Astrocyte (in vitro differentiated cells and primary cell): ENCODE data around the gene SETD6. TPM values are rescaled to one million over a fixed set of nuclear protein-coding genes. Genes with fewer than 3 reads are reported as not detected.

Source experiments
- DNase-seq: peaks from one replicate; pipeline ENCODE4 v3.0.0-alpha.2; 2010; ENCODE audit warnings: low read depth
- FAIRE-seq: peaks from 2 replicates; lab custom pipeline; 2011; peaks lifted over from hg19 to GRCh38; lab: Jason Lieb, UNC
- H2AFZ ChIP-seq: 2 replicates; pipeline ENCODE4 v1.6.0; 2012; ENCODE audit warnings: low read depth, low read length, inconsistent platforms
- H3K27ac ChIP-seq: 2 replicates; pipeline ENCODE4 v1.5.1; 2011; ENCODE audit warnings: low read depth, low read length, inconsistent platforms
- H3K27me3 ChIP-seq: 2 replicates; pipeline ENCODE4 v1.6.0; 2011; ENCODE audit warnings: low read length, inconsistent platforms; ENCODE audit not compliant: insufficient read depth
- H3K36me3 ChIP-seq: 2 replicates; pipeline ENCODE4 v1.5.1; 2011; ENCODE audit warnings: low read length, inconsistent platforms; ENCODE audit not compliant: insufficient read depth
- H3K4me1 ChIP-seq: 2 replicates; pipeline ENCODE4 v1.5.1; 2011; ENCODE audit warnings: low read length, inconsistent platforms; ENCODE audit not compliant: insufficient read depth
- H3K4me2 ChIP-seq: 2 replicates; pipeline ENCODE4 v1.6.0; 2012; ENCODE audit warnings: low read length, inconsistent platforms
- H3K4me3 ChIP-seq: 2 replicates; pipeline ENCODE4 v1.5.1; 2011; ENCODE audit warnings: low read depth, mild to moderate bottlenecking, low read length, inconsistent platforms; ENCODE audit not compliant: insufficient read depth
- H3K79me2 ChIP-seq: 2 replicates; pipeline ENCODE4 v1.6.0; 2012; ENCODE audit warnings: mild to moderate bottlenecking, low read length, inconsistent platforms; ENCODE audit not compliant: insufficient read depth
- H3K9ac ChIP-seq: 2 replicates; pipeline ENCODE4 v1.6.0; 2012; ENCODE audit warnings: mild to moderate bottlenecking, low read length, inconsistent platforms
- H3K9me3 ChIP-seq: 2 replicates; pipeline ENCODE4 v1.5.1; 2012; ENCODE audit warnings: low read depth, mild to moderate bottlenecking, low read length, inconsistent platforms; ENCODE audit not compliant: insufficient read depth
- H4K20me1 ChIP-seq: 2 replicates; pipeline ENCODE4 v1.6.0; 2012; ENCODE audit warnings: low read length, inconsistent platforms; ENCODE audit not compliant: insufficient read depth
- H3K27ac Mint-ChIP-seq: one replicate; pipeline ENCODE4 v1.8.0; 2021; ENCODE audit warnings: mild to moderate bottlenecking, mixed read lengths; ENCODE audit not compliant: unreplicated experiment
- H3K27me3 Mint-ChIP-seq: one replicate; pipeline ENCODE4 v1.8.0; 2021; ENCODE audit warnings: low read depth, mixed read lengths; ENCODE audit not compliant: unreplicated experiment
- H3K36me3 Mint-ChIP-seq: one replicate; pipeline ENCODE4 v1.8.0; 2021; ENCODE audit warnings: low read depth, mixed read lengths; ENCODE audit not compliant: unreplicated experiment
- H3K4me1 Mint-ChIP-seq: one replicate; pipeline ENCODE4 v1.8.0; 2021; ENCODE audit warnings: low read depth, mixed read lengths; ENCODE audit not compliant: unreplicated experiment
- H3K4me3 Mint-ChIP-seq: one replicate; pipeline ENCODE4 v1.8.0; 2021; ENCODE audit warnings: mild to moderate bottlenecking, moderate library complexity, mixed read lengths; ENCODE audit not compliant: unreplicated experiment
- H3K9me3 Mint-ChIP-seq: one replicate; pipeline ENCODE4 v1.8.0; 2021; ENCODE audit warnings: mild to moderate bottlenecking, mixed read lengths; ENCODE audit not compliant: unreplicated experiment
- CTCF ChIP-seq: IDR thresholded peaks from 2 replicates; pipeline ENCODE4 v1.5.1; 2011; ENCODE audit warnings: low read depth, mild to moderate bottlenecking, inconsistent platforms, low read length, moderate library complexity; ENCODE audit not compliant: insufficient read depth
- EZH2 ChIP-seq: IDR thresholded peaks from 2 replicates; pipeline ENCODE4 v1.6.1; 2012; ENCODE audit warnings: mild to moderate bottlenecking, low read length, inconsistent platforms; ENCODE audit not compliant: insufficient read depth
- total RNA-seq: library from RNA; stranded (reverse); gene quantifications from 2 replicates; pipeline ENCODE4 v1.2.1, GENCODE V29; 2021

Gene SETD6
- total RNA-seq, 1 donor from 2014 or later = 6.7 TPM

DNA sequence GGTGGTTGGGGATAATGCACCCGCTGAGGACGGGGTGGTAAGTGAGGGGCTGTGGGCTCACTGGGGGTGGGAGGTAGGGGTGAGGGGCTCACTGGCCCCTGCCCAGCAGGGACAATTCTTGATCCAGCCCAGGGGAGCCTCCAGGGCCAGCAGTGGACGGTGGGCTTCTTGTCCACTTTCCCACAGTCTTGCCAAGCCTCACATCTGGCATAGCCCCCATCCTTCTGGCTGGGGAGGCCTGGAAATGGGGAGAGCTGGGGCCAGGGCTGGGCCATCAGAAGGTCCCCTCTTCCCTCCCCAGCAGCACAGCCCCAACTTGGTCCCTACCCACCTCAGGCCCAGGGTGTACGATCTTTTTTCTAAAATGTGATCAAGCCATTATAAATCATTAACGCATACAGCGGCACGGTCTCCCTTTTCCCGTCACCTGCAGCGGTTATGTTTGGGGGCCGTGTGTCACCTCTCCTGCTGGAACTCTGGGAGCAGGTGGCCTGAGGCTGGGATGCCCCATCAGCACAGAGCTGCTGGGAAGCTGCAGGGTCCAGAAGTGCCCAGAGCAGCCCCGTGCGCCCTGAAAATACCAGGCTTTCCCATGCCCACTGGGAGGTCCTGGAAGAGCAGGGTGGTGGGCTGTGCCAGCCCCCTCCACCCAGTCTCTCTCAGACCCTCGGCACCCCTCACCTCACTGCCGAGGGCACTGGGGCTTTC, 7.2 kb upstream of the SETD6 start:
- no peak overlapping the region for H3K4me3 Mint-ChIP-seq
- Histone ChIP-seq H3K4me2 (no peak overlapping the region), H2AFZ (no peak overlapping the region), H4K20me1 (peaks cover 10% of the 10 kb centered on the region), H3K9ac (no peak overlapping the region), H3K27ac (no peak overlapping the region), H3K4me1 (no peaks in the 10 kb centered on the region), H3K9me3 (no peaks in the 10 kb centered on the region), H3K79me2 (no peaks in the 10 kb centered on the region), H3K4me3 (no peak overlapping the region), H3K36me3 (no peaks in the 10 kb centered on the region), H3K27me3 (no peaks in the 10 kb centered on the region)
- FAIRE-seq (no peak), DNase-seq (no peak)
- TF ChIP-seq CTCF = no peak
- no peak for TF ChIP-seq EZH2
- peaks cover 3% of the 10 kb centered on the region for H3K27me3 Mint-ChIP-seq
- H3K9me3 Mint-ChIP-seq = no peaks in the 10 kb centered on the region
- no peaks in the 10 kb centered on the region for H3K4me1 Mint-ChIP-seq
- peaks cover 8% of the 10 kb centered on the region for H3K36me3 Mint-ChIP-seq
- no peak overlapping the region for H3K27ac Mint-ChIP-seq

GRCh38 chr16:58508671-58509251, 6.6 kb upstream of the SETD6 start:
- Histone ChIP-seq H3K9me3 (no peaks in the 10 kb centered on the region), H3K4me2 (no peak overlapping the region), H3K4me3 (no peak overlapping the region), H3K9ac (no peak overlapping the region), H3K36me3 (no peaks in the 10 kb centered on the region), H4K20me1 (peaks cover 10% of the 10 kb centered on the region), H3K4me1 (no peaks in the 10 kb centered on the region), H3K27ac (no peak overlapping the region), H3K79me2 (no peaks in the 10 kb centered on the region), H3K27me3 (no peaks in the 10 kb centered on the region), H2AFZ (no peak overlapping the region)
- H3K36me3 Mint-ChIP-seq = peaks cover 8% of the 10 kb centered on the region
- no peak for DNase-seq
- no peaks in the 10 kb centered on the region for H3K9me3 Mint-ChIP-seq
- no peak for FAIRE-seq
- H3K27ac Mint-ChIP-seq = no peak overlapping the region
- H3K27me3 Mint-ChIP-seq = no peaks in the 10 kb centered on the region
- TF ChIP-seq EZH2 (no peak), CTCF (no peak)
- H3K4me3 Mint-ChIP-seq = no peak overlapping the region
- peaks cover 1% of the 10 kb centered on the region for H3K4me1 Mint-ChIP-seq
